ENCODE measurements around the gene TLX1. TPM values are rescaled to one million over a fixed set of nuclear protein-coding genes. Genes with fewer than 3 reads are reported as not detected.

Gene TLX1
- polyA plus RNA-seq, 1 donor (not counting 4 experiments of a cell fraction or from before 2014, with no cell fraction given): not detected

DNA sequence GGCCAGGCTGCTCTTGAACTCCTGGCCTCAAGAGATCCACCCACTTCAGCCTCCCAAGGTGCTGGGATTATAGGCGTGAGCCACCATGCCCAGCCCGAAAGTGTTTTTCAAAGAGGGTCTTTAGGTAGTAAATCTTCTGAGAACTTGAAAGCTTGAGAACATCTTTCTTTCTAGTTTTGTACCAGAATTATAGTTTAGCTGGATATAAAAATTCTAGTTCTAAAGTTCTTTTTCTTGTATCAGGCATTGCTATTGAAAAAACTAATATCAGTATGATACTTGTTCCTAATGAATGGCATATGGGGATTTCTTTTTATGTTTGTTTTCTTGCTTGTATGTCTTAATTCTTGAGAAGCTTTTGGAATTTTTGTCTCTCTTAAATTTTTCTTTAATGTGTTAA lies 43.2 kb downstream of the TLX1 start:
- Histone ChIP-seq H3K9ac (ENCODE audit: control insufficient read depth, extremely low read depth, insufficient read depth, low read length) (no peak overlapping the region), H3K79me2 (ENCODE audit: control insufficient read depth, insufficient read depth, low read length) (no peaks in the 10 kb centered on the region), H3K27ac (ENCODE audit: control insufficient read depth, insufficient read depth, low read length) (no peak overlapping the region), H3K4me1 (ENCODE audit: control insufficient read depth, extremely low read depth, insufficient read depth, low read length) (no peaks in the 10 kb centered on the region), H2AFZ (ENCODE audit: control insufficient read depth, low read length) (no peak overlapping the region), H3K36me3 (ENCODE audit: control insufficient read depth in 2 of 2, extremely low read depth in 1 of 2, insufficient read depth in 2 of 2, low read length in 2 of 2) (no peaks in the 10 kb centered on the region), H4K20me1 (ENCODE audit: control insufficient read depth, extremely low read depth, insufficient read depth, low read length) (no peaks in the 10 kb centered on the region), H3K4me3 (ENCODE audit: control insufficient read depth in 2 of 3, extremely low read depth in 1 of 3, insufficient read depth in 2 of 3, low read depth in 1 of 3, low read length in 3 of 3) (no peak overlapping the region), H3K27me3 (ENCODE audit: control insufficient read depth, extremely low read depth, insufficient read depth, low read length) (peaks cover 3% of the 10 kb centered on the region), H3K9me3 (ENCODE audit: control insufficient read depth, low read depth, low read length) (peaks cover 2% of the 10 kb centered on the region), H3K4me2 (ENCODE audit: control insufficient read depth, extremely low read depth, insufficient read depth, low read depth, low read length) (no peak overlapping the region), H3K9me1 (ENCODE audit: control insufficient read depth, extremely low read depth, insufficient read depth, low read length) (no peaks in the 10 kb centered on the region)
- no peak for FAIRE-seq
- dilution Hi-C loops (cut with MboI; ENCODE audit: extremely low pct_ligation_motif_present, low sequenced_read_pairs): no loop called here
- DNase-seq (ENCODE audit: low read depth, low spot score): no peak
- TF ChIP-seq EZH2 (IDR thresholded peaks at IDR 0.05; ENCODE audit: low read length): no peak
- TF ChIP-seq, protein P1, sequence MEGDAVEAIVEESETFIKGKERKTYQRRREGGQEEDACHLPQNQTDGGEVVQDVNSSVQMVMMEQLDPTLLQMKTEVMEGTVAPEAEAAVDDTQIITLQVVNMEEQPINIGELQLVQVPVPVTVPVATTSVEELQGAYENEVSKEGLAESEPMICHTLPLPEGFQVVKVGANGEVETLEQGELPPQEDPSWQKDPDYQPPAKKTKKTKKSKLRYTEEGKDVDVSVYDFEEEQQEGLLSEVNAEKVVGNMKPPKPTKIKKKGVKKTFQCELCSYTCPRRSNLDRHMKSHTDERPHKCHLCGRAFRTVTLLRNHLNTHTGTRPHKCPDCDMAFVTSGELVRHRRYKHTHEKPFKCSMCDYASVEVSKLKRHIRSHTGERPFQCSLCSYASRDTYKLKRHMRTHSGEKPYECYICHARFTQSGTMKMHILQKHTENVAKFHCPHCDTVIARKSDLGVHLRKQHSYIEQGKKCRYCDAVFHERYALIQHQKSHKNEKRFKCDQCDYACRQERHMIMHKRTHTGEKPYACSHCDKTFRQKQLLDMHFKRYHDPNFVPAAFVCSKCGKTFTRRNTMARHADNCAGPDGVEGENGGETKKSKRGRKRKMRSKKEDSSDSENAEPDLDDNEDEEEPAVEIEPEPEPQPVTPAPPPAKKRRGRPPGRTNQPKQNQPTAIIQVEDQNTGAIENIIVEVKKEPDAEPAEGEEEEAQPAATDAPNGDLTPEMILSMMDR (optimal IDR thresholded peaks at IDR 0.05 in 1 of 3, IDR thresholded peaks at IDR 0.05 in 1 of 3, conservative IDR thresholded peaks at IDR 0.05 in 1 of 3; ENCODE audit: extremely low read depth in 1 of 3, insufficient read depth in 2 of 3, low read length in 3 of 3): no peak

DNA sequence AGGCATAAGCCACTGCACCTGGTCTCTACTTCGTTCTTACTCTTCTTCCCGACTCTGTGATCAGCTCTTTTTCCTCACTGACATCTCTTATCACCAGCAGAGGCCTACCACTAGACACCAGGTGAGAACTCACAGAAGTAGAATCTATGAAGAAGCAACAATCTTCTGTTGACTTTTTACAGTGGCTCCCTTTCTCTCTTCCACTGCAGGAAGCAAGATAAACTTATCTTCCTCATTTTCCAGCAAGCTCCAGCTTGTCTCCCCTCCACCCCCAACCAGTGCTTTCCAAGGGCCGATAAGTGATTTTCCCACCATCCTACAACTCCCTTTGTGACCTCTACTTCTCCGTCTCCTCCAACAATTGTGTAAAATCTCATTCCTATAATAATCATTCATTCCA lies 45.5 kb downstream of the TLX1 start:
- dilution Hi-C loops (cut with MboI; ENCODE audit: extremely low pct_ligation_motif_present, low sequenced_read_pairs): no loop called here
- H3K4me3 ChIP-seq (ENCODE audit: control insufficient read depth in 2 of 3, extremely low read depth in 1 of 3, insufficient read depth in 2 of 3, low read depth in 1 of 3, low read length in 3 of 3): no peak overlapping the region
- peaks cover 2% of the 10 kb centered on the region for H3K9me3 ChIP-seq (ENCODE audit: control insufficient read depth, low read depth, low read length)
- H3K4me2 ChIP-seq (ENCODE audit: control insufficient read depth, extremely low read depth, insufficient read depth, low read depth, low read length): no peak overlapping the region
- no peak for FAIRE-seq
- no peaks in the 10 kb centered on the region for H3K4me1 ChIP-seq (ENCODE audit: control insufficient read depth, extremely low read depth, insufficient read depth, low read length)
- H3K79me2 ChIP-seq (ENCODE audit: control insufficient read depth, insufficient read depth, low read length): no peaks in the 10 kb centered on the region
- no peak overlapping the region for H2AFZ ChIP-seq (ENCODE audit: control insufficient read depth, low read length)
- TF ChIP-seq EZH2 (IDR thresholded peaks at IDR 0.05; ENCODE audit: low read length): no peak
- TF ChIP-seq, protein P1 (optimal IDR thresholded peaks at IDR 0.05 in 1 of 3, IDR thresholded peaks at IDR 0.05 in 1 of 3, conservative IDR thresholded peaks at IDR 0.05 in 1 of 3; ENCODE audit: extremely low read depth in 1 of 3, insufficient read depth in 2 of 3, low read length in 3 of 3): no peak
- no peak overlapping the region for H3K27ac ChIP-seq (ENCODE audit: control insufficient read depth, insufficient read depth, low read length)
- no peak overlapping the region for H3K9ac ChIP-seq (ENCODE audit: control insufficient read depth, extremely low read depth, insufficient read depth, low read length)
- H3K27me3 ChIP-seq (ENCODE audit: control insufficient read depth, extremely low read depth, insufficient read depth, low read length): peaks cover 3% of the 10 kb centered on the region
- H3K36me3 ChIP-seq (ENCODE audit: control insufficient read depth in 2 of 2, extremely low read depth in 1 of 2, insufficient read depth in 2 of 2, low read length in 2 of 2): no peaks in the 10 kb centered on the region
- no peaks in the 10 kb centered on the region for H4K20me1 ChIP-seq (ENCODE audit: control insufficient read depth, extremely low read depth, insufficient read depth, low read length)
- no peaks in the 10 kb centered on the region for H3K9me1 ChIP-seq (ENCODE audit: control insufficient read depth, extremely low read depth, insufficient read depth, low read length)
- no peak for DNase-seq (ENCODE audit: low read depth, low spot score)

All from keratinocyte (primary cell).